IMR-90 (cell line): ENCODE data around the gene PKP4. TPM values are rescaled to one million over a fixed set of nuclear protein-coding genes. Genes with fewer than 3 reads are reported as not detected.

ENCODE experiments used
- ATAC-seq: fragments of 200-7000 bp; cut with Tn5 transposase; 2 replicates; pipeline ENCODE4 v1.9.1; 2020; ENCODE audit warnings: low read depth, mild to moderate bottlenecking, moderate library complexity
- BruUV-seq: library from RNA; stranded (reverse); fragments of 400-500 nt; replicated peaks from 2 replicates; lab custom pipeline; 2021; lab: Mats Ljungman, UMichigan
- CTCF ChIA-PET: fragments of 300-600 bp; formaldehyde crosslinking; extraction: SDS; loops from one replicate; lab custom pipeline; 2021; ENCODE audit warnings: antibody characterized with exemption; lab: Yijun Ruan, JAX
- POLR2A ChIA-PET: fragments of 300-600 bp; sonication (Branson Sonifier 250); formaldehyde crosslinking; loops from one replicate; lab custom pipeline; 2022; ENCODE audit warnings: antibody characterized with exemption; ENCODE audit not compliant: unreplicated experiment; lab: Charles Lee
- DNase-seq: peaks from one replicate; pipeline ENCODE4 v3.0.0; 2013
- H2AFZ ChIP-seq: replicated peaks from 2 replicates; pipeline ENCODE3; 2013; ENCODE audit warnings: low read length, mild to moderate bottlenecking; ENCODE audit not compliant: poor library complexity
- H2AK5ac ChIP-seq: 2 replicates; pipeline ENCODE4 v1.6.1; 2013; ENCODE audit warnings: low read depth, low read length, inconsistent platforms
- H2AK9ac ChIP-seq: replicated peaks from 2 replicates; pipeline ENCODE3; 2013; ENCODE audit warnings: mild to moderate bottlenecking, low read depth, low read length, moderate library complexity; ENCODE audit not compliant: poor library complexity
- H2BK120ac ChIP-seq: 2 replicates; pipeline ENCODE4 v1.6.1; 2013; ENCODE audit warnings: low read depth, low read length, inconsistent platforms
- H2BK15ac ChIP-seq: 3 replicates; pipeline ENCODE4 v1.6.1; 2013; ENCODE audit warnings: low read depth, low read length, inconsistent platforms
- H2BK20ac ChIP-seq: 2 replicates; pipeline ENCODE4 v1.6.1; 2013; ENCODE audit warnings: low read depth, mild to moderate bottlenecking, inconsistent platforms, low read length, moderate library complexity
- H2BK5ac ChIP-seq: 2 replicates; pipeline ENCODE4 v1.6.1; 2013; ENCODE audit warnings: mild to moderate bottlenecking, low read depth, low read length, inconsistent platforms; ENCODE audit not compliant: poor library complexity, severe bottlenecking
- H3K14ac ChIP-seq: replicated peaks from 2 replicates; pipeline ENCODE4 v1.6.1; 2013; ENCODE audit warnings: low read depth, low read length, inconsistent platforms
- H3K18ac ChIP-seq: 2 replicates; pipeline ENCODE4 v1.6.1; 2013; ENCODE audit warnings: low read depth, low read length, control low read depth
- H3K23ac ChIP-seq: 2 replicates; pipeline ENCODE4 v1.6.1; 2013; ENCODE audit warnings: low read depth, low read length, inconsistent platforms
- H3K27ac ChIP-seq: 2 replicates; pipeline ENCODE4 v1.5.1; 2013; ENCODE audit warnings: mild to moderate bottlenecking, control low read depth, low read length; ENCODE audit not compliant: insufficient read depth
- H3K27me3 ChIP-seq: 2 replicates; pipeline ENCODE4 v1.6.1; 2013; ENCODE audit warnings: low read length; ENCODE audit not compliant: control insufficient read depth, insufficient read depth
- H3K36me3 ChIP-seq: 2 replicates; pipeline ENCODE4 v1.6.1; 2013; ENCODE audit warnings: low read length, mixed read lengths; ENCODE audit not compliant: control insufficient read depth, insufficient read depth
- H3K4ac ChIP-seq: 2 replicates; pipeline ENCODE4 v1.6.1; 2013; ENCODE audit warnings: low read depth, low read length, inconsistent platforms
- H3K4me1 ChIP-seq: 2 replicates; pipeline ENCODE4 v1.6.1; 2013; ENCODE audit warnings: low read length, mixed read lengths; ENCODE audit not compliant: control insufficient read depth, insufficient read depth
- H3K4me2 ChIP-seq: 2 replicates; pipeline ENCODE4 v1.6.1; 2013; ENCODE audit warnings: low read depth, mild to moderate bottlenecking, control low read depth, low read length, moderate library complexity
- H3K4me3 ChIP-seq: 2 replicates; pipeline ENCODE4 v1.5.1; 2013; ENCODE audit warnings: low read depth, mild to moderate bottlenecking, control low read depth, low read length, moderate library complexity; ENCODE audit not compliant: insufficient read depth
- H3K56ac ChIP-seq: 2 replicates; pipeline ENCODE4 v1.6.1; 2013; ENCODE audit warnings: low read length, inconsistent platforms; ENCODE audit not compliant: insufficient read depth; ENCODE audit errors: extremely low read depth
- H3K79me1 ChIP-seq, 2 experiments: 2 replicates each; pipeline ENCODE4 v1.6.1; 2013; ENCODE audit warnings: low read length in 2 of 2, inconsistent platforms in 1 of 2, low read depth in 1 of 2
- H3K9ac ChIP-seq: 2 replicates; pipeline ENCODE4 v1.6.1; 2013; ENCODE audit warnings: low read depth, low read length, control low read depth
- H3K9me1 ChIP-seq: 2 replicates; pipeline ENCODE4 v1.6.1; 2013; ENCODE audit warnings: low read length, inconsistent platforms; ENCODE audit not compliant: insufficient read depth
- H3K9me3 ChIP-seq: 2 replicates; pipeline ENCODE4 v1.6.1; 2013; ENCODE audit warnings: low read length; ENCODE audit not compliant: control insufficient read depth, insufficient read depth
- H4K20me1 ChIP-seq: 2 replicates; pipeline ENCODE4 v1.6.1; 2013; ENCODE audit warnings: low read length, inconsistent platforms; ENCODE audit not compliant: insufficient read depth
- H4K5ac ChIP-seq: 2 replicates; pipeline ENCODE4 v1.6.1; 2013; ENCODE audit warnings: mild to moderate bottlenecking, low read depth, low read length, control low read depth
- H4K8ac ChIP-seq, 2 experiments: 2 replicates each; pipeline ENCODE4 v1.6.1; 2013; ENCODE audit warnings: low read depth in 2 of 2, low read length in 2 of 2, control low read depth in 1 of 2, inconsistent platforms in 1 of 2
- H4K91ac ChIP-seq: 2 replicates; pipeline ENCODE4 v1.6.1; 2013; ENCODE audit warnings: low read depth, low read length, inconsistent platforms; ENCODE audit not compliant: insufficient read depth
- CEBPB ChIP-seq: IDR thresholded peaks from 2 replicates; pipeline ENCODE4 v1.6.1; 2012; ENCODE audit warnings: low read depth, low read length, improper control_type of control experiment
- NFE2L2 ChIP-seq: fragments of 150-350 bp; IDR thresholded peaks from 2 replicates; pipeline ENCODE4 v1.6.1; 2016; ENCODE audit warnings: low read depth, mild to moderate bottlenecking, low read length
- POLR2A ChIP-seq: IDR thresholded peaks from 2 replicates; pipeline ENCODE4 v1.6.1; 2012; ENCODE audit warnings: mild to moderate bottlenecking, low read depth, low read length
- RFX5 ChIP-seq: IDR thresholded peaks from 2 replicates; pipeline ENCODE4 v1.8.0; 2012; ENCODE audit warnings: low read depth, mild to moderate bottlenecking, low read length, moderate library complexity
- SMC3 ChIP-seq: fragments of 150-350 bp; IDR thresholded peaks from 2 replicates; pipeline ENCODE4 v1.6.1; 2016; ENCODE audit warnings: low read depth, mild to moderate bottlenecking, antibody characterized with exemption, low read length, moderate library complexity
- WGBS, 2 experiments: methylation state at CpG; one replicate each; pipeline versions ENCODE4 v1.1.5 to v1.1.7; 2013; ENCODE audit warnings: missing lambda C conversion rate in 2 of 2; ENCODE audit not compliant: insufficient read length in 1 of 2; ENCODE audit errors: extremely low coverage in 2 of 2; 5-methylcytosine and 5-hydroxymethylcytosine counted together
- dilution Hi-C: fragments of 300-500 bp; cut with HindIII; formaldehyde crosslinking; loops from one replicate; pipeline ENCODE4 v1.14.3; 2018; ENCODE audit warnings: low sequenced_read_pairs; ENCODE audit not compliant: unreplicated experiment
- in situ Hi-C: fragments of 300-500 bp; cut with MboI; formaldehyde crosslinking; loops from 3 replicates; pipeline ENCODE4 v1.14.3; 2019; ENCODE audit warnings: low sequenced_read_pairs, inconsistent platforms, mixed read lengths
- intact Hi-C: fragments of 100-400 bp; cut with micrococcal nuclease; formaldehyde crosslinking; loops from 2 replicates; pipeline ENCODE4 v1.10.0; 2022
- polyA plus RNA-seq, 3 experiments: library from polyadenylated mRNA; depleted of rRNA; stranded (reverse); fragments of >200 nt; gene quantifications; 2 replicates each; pipeline ENCODE4 v1.2.3, GENCODE V29; 2012; ENCODE audit warnings: low replicate concordance in 1 of 3
- total RNA-seq: library from RNA; depleted of rRNA; stranded (reverse); fragments of >200 nt; gene quantifications from 2 replicates; pipeline ENCODE4 v1.2.3, GENCODE V29; 2012
- TF ChIP-seq, protein P1 (sequence below): fragments of 150-350 bp; IDR thresholded peaks from 2 replicates; pipeline ENCODE4 v1.6.1; 2016; ENCODE audit warnings: low read depth, mild to moderate bottlenecking, low read length, moderate library complexity, borderline replicate concordance

The PKP4 gene
- total and polyA plus RNA-seq, 2 of the 4 experiments (the other 2 are of a cell fraction), result 20.1 to 37.8 TPM

- Histone ChIP-seq H2AFZ (no peak overlapping the region), H4K5ac (no peak overlapping the region), H3K9me1 (no peaks in the 10 kb centered on the region; the same call in 1 of the 2 replicates), H2BK15ac (no peak overlapping the region), H3K14ac (no peak overlapping the region), H3K27me3 (no peaks in the 10 kb centered on the region), H4K8ac (no peak overlapping the region), H3K9ac (no peak overlapping the region), H3K36me3 (no peaks in the 10 kb centered on the region), H4K20me1 (no peaks in the 10 kb centered on the region), H3K4ac (no peak overlapping the region), H4K91ac (no peak overlapping the region), H3K79me1 (no peaks in the 10 kb centered on the region), H2AK5ac (no peak overlapping the region), H2AK9ac (no peak overlapping the region), H2BK5ac (no peak overlapping the region), H2BK20ac (no peak overlapping the region), H3K27ac (no peak overlapping the region), H3K56ac (no peak overlapping the region), H2BK120ac (no peak overlapping the region), H3K4me1 (no peaks in the 10 kb centered on the region), H3K4me3 (no peak overlapping the region), H3K4me2 (no peak overlapping the region), H3K9me3 (no peaks in the 10 kb centered on the region), H3K18ac (no peak overlapping the region), H3K23ac (no peak overlapping the region)
- CTCF ChIA-PET, result no interaction called here
- WGBS, 2 experiments, result 100% methylated on average over 3 of the region's 5 CpGs; no CpG with 5 or more reads in 1 of the 2 experiments
- BruUV-seq, result no TSS peak
- dilution Hi-C loops, result no loop called here
- ATAC-seq (no peak), DNase-seq (no peak)
- intact Hi-C loops, result no loop called here
- POLR2A ChIA-PET, result no interaction called here
- in situ Hi-C loops, result no loop called here
- TF ChIP-seq RFX5 (no peak), POLR2A (no peak), NFE2L2 (no peak), CEBPB (no peak), SMC3 (no peak)
- TF ChIP-seq, protein P1, sequence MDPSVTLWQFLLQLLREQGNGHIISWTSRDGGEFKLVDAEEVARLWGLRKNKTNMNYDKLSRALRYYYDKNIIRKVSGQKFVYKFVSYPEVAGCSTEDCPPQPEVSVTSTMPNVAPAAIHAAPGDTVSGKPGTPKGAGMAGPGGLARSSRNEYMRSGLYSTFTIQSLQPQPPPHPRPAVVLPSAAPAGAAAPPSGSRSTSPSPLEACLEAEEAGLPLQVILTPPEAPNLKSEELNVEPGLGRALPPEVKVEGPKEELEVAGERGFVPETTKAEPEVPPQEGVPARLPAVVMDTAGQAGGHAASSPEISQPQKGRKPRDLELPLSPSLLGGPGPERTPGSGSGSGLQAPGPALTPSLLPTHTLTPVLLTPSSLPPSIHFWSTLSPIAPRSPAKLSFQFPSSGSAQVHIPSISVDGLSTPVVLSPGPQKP, result no peak
Measured at GRCh38 chr2:158689391-158689790, 232.6 kb downstream of the PKP4 start.
